ENCODE results near the gene SEC14L1.

Gene SEC14L1

GRCh38 chr17:77214743-77215142, 74.0 kb downstream of the SEC14L1 start:
- TF ChIP-seq CTCF (conservative IDR thresholded peaks at IDR 0.05) = peak; percentile 83
- no peak for TF ChIP-seq ZFX (IDR thresholded peaks at IDR 0.05)

GRCh38 chr17:77215281-77215680, 74.5 kb downstream of the SEC14L1 start:
- no peak overlapping the region for H3K27ac ChIP-seq
- TF ChIP-seq CTCF (conservative IDR thresholded peaks at IDR 0.05) = no peak
- TF ChIP-seq ZFX (IDR thresholded peaks at IDR 0.05) = no peak

More at GRCh38 chr17:77214743-77215142, 74.0 kb downstream of the SEC14L1 start:
- no peak overlapping the region for H3K27ac ChIP-seq

- TF ChIP-seq CTCF (conservative IDR thresholded peaks at IDR 0.05) (no peak), ZFX (IDR thresholded peaks at IDR 0.05) (no peak)
These were observed 75.7 kb downstream of the SEC14L1 start for GRCh38 chr17:77216486-77216885.

GRCh38 chr17:77217123-77217522, 76.4 kb downstream of the SEC14L1 start:
- no peak overlapping the region for H3K27ac ChIP-seq
- TF ChIP-seq ZFX (IDR thresholded peaks at IDR 0.05) = no peak
- TF ChIP-seq CTCF (conservative IDR thresholded peaks at IDR 0.05) = no peak

More at GRCh38 chr17:77216486-77216885, 75.7 kb downstream of the SEC14L1 start:
- no peak overlapping the region for H3K27ac ChIP-seq

GRCh38 chr17:77217566-77217965, 76.8 kb downstream of the SEC14L1 start:
- no peak overlapping the region for H3K27ac ChIP-seq
- TF ChIP-seq CTCF (conservative IDR thresholded peaks at IDR 0.05) = no peak
- no peak for TF ChIP-seq ZFX (IDR thresholded peaks at IDR 0.05)

- no peak overlapping the region for H3K27ac ChIP-seq
- TF ChIP-seq CTCF (conservative IDR thresholded peaks at IDR 0.05) (no peak), ZFX (IDR thresholded peaks at IDR 0.05) (no peak)
These were observed 78.1 kb downstream of the SEC14L1 start for GRCh38 chr17:77218902-77219301.

GRCh38 chr17:77222356-77222755, 81.6 kb downstream of the SEC14L1 start:
- no peak overlapping the region for H3K27ac ChIP-seq
- TF ChIP-seq ZFX (IDR thresholded peaks at IDR 0.05) = no peak
- no peak for TF ChIP-seq CTCF (conservative IDR thresholded peaks at IDR 0.05)

Data from C4-2B (cell line).